Diencephalon (tissue), 1 donor: Measurements from ENCODE around the gene ANKRD37. TPM values are rescaled to one million over a fixed set of nuclear protein-coding genes. Genes with fewer than 3 reads are reported as not detected.

ENCODE experiments used
- small RNA-seq: library from RNA; depleted of rRNA; stranded (forward); fragments of <200 nt; gene quantifications from one replicate; pipeline ENCODE3, GENCODE V24; 2014
- total RNA-seq: library from RNA; depleted of rRNA; stranded (reverse); fragments of >200 nt; gene quantifications from one replicate; pipeline ENCODE4 v1.2.3, GENCODE V29; 2014

The ANKRD37 gene, protein sequence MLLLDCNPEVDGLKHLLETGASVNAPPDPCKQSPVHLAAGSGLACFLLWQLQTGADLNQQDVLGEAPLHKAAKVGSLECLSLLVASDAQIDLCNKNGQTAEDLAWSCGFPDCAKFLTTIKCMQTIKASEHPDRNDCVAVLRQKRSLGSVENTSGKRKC
- 12.2 TPM for total RNA-seq

DNA sequence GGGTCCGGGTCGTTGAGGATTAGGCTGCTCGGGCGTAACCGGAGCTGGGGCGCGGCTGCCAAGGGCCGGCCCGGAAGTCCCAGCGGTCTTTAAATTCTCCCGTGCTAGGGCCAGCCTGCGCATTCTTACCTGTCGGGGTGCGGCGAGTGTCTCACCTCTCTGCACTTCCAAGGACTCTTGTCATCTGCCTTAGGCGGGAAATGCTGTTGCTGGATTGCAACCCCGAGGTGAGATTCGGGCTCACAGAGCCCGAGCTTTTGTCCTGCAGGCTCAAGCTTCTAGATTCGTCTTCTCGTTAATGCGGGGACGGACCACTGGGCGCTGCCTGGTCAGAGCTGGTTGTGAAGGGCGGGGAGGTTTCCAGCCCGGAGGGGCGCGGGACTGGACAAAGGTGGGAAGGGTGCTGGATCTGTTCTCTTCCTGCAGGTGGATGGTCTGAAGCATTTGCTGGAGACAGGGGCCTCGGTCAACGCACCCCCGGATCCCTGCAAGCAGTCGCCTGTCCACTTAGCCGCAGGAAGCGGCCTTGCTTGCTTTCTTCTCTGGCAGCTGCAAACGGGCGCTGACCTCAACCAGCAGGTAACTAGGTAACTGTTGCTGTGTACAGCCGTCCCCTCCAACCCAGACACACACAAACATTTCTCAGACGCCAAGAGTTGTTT lies at the start of gene ANKRD37:
Gene ANKRD37 (plus strand): TSS at position 118 of the 662 bp plus-strand sequence. CDS start 83 bp downstream, at position 201.

DNA sequence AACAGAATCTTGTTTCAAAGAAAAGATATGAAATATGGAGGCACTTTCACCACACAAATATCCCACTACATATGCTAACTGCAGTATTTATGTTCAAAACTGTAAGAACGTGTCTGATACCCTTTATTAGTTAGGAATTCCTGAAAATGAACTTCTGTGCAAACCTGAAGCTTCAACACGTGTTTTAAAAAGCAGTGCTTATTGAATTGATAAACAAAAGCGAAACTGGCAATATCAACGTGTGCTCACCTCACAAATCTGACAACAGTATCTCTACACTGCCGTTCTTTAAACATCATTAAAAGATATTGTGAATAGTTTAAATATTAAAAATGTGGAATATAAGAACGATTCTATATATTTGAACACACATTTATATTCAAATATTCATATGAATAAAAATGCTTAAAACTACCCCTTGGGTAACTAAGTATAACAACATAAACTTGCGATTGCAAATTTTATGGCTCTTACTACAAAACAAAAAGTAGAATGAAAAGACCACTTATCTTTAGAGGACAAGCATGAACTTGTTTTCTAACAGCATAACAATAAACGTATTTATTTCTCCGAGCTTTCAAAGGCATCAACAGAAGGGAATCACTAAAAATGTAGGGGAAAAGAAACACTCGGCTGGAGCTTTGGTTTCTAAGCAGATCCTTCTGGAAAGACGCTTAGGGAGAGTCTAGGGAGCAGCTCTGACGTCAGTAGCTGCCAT lies 1.2 kb upstream of the ANKRD37 start, which contains the start of gene LRP2BP:
Gene LRP2BP (minus strand): TSS at position 687 of the 718 bp plus-strand sequence. CDS start 17,738 bp downstream, outside the sequence.

DNA sequence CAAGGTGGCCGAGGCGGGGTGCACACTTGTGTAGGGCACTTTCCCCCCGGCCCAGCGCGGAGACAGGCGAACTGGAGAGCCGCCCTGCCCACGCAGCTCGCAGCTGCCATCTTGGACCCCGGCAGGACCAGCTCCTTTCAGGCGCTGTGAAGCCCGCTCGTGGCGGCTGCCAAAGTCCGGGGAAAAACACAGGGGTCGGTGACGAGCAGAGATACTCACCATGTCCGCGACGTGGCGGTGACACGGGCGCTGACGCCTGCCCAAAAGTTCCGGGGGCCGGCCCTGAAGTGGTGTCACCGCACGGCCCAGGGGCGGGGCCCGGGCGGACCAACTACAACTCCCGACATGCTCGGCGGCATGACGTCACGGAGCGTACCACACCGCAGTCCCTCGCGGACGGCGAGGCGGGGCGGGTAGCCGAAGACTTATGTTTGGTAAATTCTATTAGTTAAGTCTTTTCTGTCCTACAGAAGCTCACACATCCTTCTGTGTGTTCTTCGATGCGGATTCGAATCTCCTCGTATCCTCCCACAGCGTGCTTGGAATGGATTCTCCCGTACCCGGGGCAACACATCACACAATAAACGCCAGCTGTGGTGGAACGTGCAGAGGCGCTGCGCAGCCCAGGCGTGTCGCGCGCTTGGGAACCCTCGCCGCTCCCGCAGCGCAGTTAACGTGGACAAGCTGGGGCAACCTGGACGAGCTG lies 29.2 kb downstream of the ANKRD37 start, which contains the start of gene UFSP2:
Gene UFSP2 (minus strand): TSS at position 318 of the 706 bp plus-strand sequence. CDS start 96 bp downstream, at position 222.

Small RNA genes within 50 kb of the gene (small RNA-seq; reads per million reads assigned to genes)
- not detected for gene RF00019

Other genes starting within 250 kb of the ANKRD37 start
- 68.3 TPM for gene CFAP97, start 192.8 kb upstream of the ANKRD37 start, total RNA-seq
- gene SNX25, start 187.2 kb upstream of the ANKRD37 start, total RNA-seq, result 38.3 TPM
- 9.0 TPM for gene LRP2BP, start 917 bp upstream of the ANKRD37 start, total RNA-seq
- gene UFSP2, start 29.1 kb downstream of the ANKRD37 start, total RNA-seq, result 52.1 TPM
- gene CCDC110, start 74.9 kb downstream of the ANKRD37 start, total RNA-seq, result 5.5 TPM
- gene PDLIM3, start 138.7 kb downstream of the ANKRD37 start, total RNA-seq, result 49.8 TPM